Duodenal mucosa (tissue), 2 donors: ENCODE measurements around the gene GLRA3.
"Not testable (repeated sequence)": the region's sequence is repeated elsewhere in the genome, so short reads cannot be mapped to it uniquely, and the experiment has no call there.

ENCODE experiments used
- H3K27ac ChIP-seq: one replicate; pipeline ENCODE4 v1.7.0; 2013; ENCODE audit warnings: low read depth, low read length
- H3K27me3 ChIP-seq, 2 donors: one replicate each; pipeline ENCODE4 v1.7.0; 2013; ENCODE audit warnings: low read length in 2 of 2, control low read depth in 1 of 2; ENCODE audit not compliant: insufficient read depth in 2 of 2, control insufficient read depth in 1 of 2
- H3K36me3 ChIP-seq, 2 donors: one replicate each; pipeline ENCODE4 v1.7.0; 2013; ENCODE audit warnings: low read length in 2 of 2, control low read depth in 1 of 2; ENCODE audit not compliant: insufficient read depth in 2 of 2, control insufficient read depth in 1 of 2
- H3K4me1 ChIP-seq, 2 donors: one replicate each; pipeline ENCODE4 v1.7.0; 2013; ENCODE audit warnings: low read length in 2 of 2, control low read depth in 1 of 2; ENCODE audit not compliant: insufficient read depth in 2 of 2, control insufficient read depth in 1 of 2
- H3K4me3 ChIP-seq, 2 donors: one replicate each; pipeline ENCODE4 v1.7.0; 2013; ENCODE audit warnings: low read length in 2 of 2, low read depth in 1 of 2
- H3K9ac ChIP-seq, 2 donors: one replicate each; pipeline ENCODE4 v1.7.0; 2013; ENCODE audit warnings: low read length in 2 of 2, low read depth in 1 of 2
- H3K9me3 ChIP-seq, 2 donors: one replicate each; pipeline ENCODE4 v1.7.0; 2013; ENCODE audit warnings: low read length in 2 of 2, control low read depth in 1 of 2; ENCODE audit not compliant: control insufficient read depth in 1 of 2

Gene GLRA3

DNA sequence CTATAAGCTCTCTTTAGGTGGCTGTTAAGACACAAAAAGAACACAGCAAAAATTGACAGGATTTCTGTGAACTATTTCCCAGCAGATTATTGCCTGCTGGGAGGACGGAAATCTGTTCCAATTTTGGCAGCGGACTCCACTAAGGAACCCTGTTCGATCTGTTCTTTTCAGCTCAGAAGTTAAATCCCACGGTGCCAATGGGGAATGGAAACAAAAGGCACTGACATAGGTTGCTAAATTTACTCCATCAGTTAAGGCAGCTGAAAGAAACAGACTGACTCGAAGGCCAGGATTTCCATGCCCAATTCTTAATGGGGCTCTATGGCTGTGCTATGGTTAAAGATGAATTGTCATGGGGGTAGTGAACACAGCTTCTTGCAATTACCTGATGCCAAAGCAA is 180.2 kb downstream of the GLRA3 start:
- Histone ChIP-seq H3K9ac (no peak overlapping the region), H3K9me3 (no peaks in the 10 kb centered on the region), H3K27me3 (no peaks in the 10 kb centered on the region), H3K27ac (no peak overlapping the region), H3K36me3 (no peaks in the 10 kb centered on the region), H3K4me3 (no peak overlapping the region), H3K4me1 (no peaks in the 10 kb centered on the region)

DNA sequence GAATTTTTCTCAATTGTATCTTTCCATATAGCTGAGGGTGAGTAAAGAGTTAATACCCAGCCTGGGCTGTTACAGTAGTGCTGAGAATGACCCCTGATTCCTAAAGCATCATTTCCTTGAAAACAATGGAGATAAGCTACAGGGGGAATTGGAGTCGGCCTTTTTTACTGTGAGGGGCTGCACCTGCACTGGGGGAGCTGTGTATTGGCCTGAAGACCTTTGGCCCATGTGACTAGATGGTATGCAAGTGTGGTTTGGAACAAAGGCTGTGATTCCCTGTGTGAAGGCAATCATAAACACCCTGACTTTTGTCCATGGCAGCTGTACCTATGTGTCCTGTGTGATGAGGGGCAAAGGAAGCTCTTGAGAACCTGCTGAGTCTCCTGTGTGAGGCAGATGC is 182.7 kb downstream of the GLRA3 start:
- Histone ChIP-seq H3K9me3 (no peaks in the 10 kb centered on the region), H3K9ac (no peak overlapping the region), H3K4me3 (no peak overlapping the region), H3K27me3 (peaks cover 0 to 3% of the 10 kb centered on the region in 2 donors), H3K4me1 (no peaks in the 10 kb centered on the region), H3K36me3 (no peaks in the 10 kb centered on the region), H3K27ac (no peak overlapping the region)

DNA sequence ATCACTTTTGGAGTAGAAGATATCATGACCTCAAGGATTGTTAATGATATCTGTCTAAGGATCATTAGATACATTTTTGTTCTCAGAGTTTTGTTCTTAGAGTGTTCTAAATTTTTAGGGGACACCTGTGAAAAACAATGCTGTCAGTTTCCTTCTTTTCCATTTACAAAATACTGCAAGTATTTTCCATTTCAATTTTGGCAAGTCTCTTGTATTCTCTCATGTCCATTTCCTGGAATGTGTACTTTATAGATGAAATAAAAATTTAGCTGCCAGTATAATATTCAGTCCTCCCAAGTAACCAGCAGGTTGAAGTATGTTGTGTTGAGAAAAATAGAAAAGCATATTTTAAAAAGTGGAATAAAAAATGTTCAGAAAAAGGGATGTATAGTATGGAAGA is 188.9 kb downstream of the GLRA3 start:
- no peaks in the 10 kb centered on the region for H3K4me1 ChIP-seq
- H3K9me3 ChIP-seq, result no peaks in the 10 kb centered on the region
- peaks cover 0 to 5% of the 10 kb centered on the region in 2 donors for H3K27me3 ChIP-seq
- no peaks in the 10 kb centered on the region for H3K36me3 ChIP-seq
- no peak overlapping the region for H3K4me3 ChIP-seq
- H3K27ac ChIP-seq, result no peak overlapping the region
- no peak overlapping the region for H3K9ac ChIP-seq

DNA sequence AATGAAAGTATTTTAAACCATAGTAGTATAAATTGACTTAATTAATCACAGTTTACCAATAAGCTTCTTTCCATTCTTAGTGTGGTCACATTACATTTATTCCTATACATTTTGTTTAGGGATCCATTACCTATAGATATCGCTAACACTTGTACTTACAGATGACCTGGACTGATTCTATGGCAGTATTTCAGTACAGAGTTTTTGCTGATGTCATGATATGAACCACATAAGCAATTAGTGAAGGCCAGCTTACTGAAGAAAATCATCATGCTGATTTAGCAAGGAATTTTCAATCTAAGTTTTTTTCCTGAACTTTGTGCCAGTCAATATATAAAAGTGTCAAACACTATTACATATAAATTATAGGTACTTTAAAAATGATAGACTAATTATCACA is 193.3 kb downstream of the GLRA3 start:
- H3K4me1 ChIP-seq, result peaks cover 0 to 8% of the 10 kb centered on the region in 2 donors
- H3K27ac ChIP-seq, result no peak overlapping the region
- H3K9ac ChIP-seq, result no peak overlapping the region
- H3K9me3 ChIP-seq, result no peaks in the 10 kb centered on the region
- H3K4me3 ChIP-seq, result no peak overlapping the region
- no peaks in the 10 kb centered on the region for H3K36me3 ChIP-seq
- H3K27me3 ChIP-seq, result no peaks in the 10 kb centered on the region

DNA sequence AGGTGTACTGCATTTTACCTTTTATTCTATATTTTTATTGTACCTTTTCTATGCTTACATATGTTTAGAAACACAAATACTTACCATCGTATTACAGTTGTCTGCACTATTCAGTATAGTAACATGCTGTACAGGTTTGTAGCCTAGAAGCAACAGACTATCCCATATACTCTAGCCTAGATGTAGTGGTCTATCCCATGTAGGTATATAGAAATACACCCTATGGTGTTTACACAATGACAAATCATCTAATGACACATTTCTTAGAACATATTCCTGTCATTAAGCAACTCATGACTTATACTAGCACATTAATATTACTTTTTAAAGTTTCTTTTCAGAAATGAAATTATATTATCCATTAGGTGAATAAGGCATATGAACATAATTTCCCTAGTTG is 195.6 kb downstream of the GLRA3 start:
- H3K27ac ChIP-seq, result no peak overlapping the region
- H3K9me3 ChIP-seq, result no peaks in the 10 kb centered on the region
- H3K27me3 ChIP-seq, result no peaks in the 10 kb centered on the region
- no peak overlapping the region for H3K9ac ChIP-seq
- peaks cover 0 to 12% of the 10 kb centered on the region in 2 donors for H3K4me1 ChIP-seq
- no peaks in the 10 kb centered on the region for H3K36me3 ChIP-seq
- H3K4me3 ChIP-seq, result no peak overlapping the region

DNA sequence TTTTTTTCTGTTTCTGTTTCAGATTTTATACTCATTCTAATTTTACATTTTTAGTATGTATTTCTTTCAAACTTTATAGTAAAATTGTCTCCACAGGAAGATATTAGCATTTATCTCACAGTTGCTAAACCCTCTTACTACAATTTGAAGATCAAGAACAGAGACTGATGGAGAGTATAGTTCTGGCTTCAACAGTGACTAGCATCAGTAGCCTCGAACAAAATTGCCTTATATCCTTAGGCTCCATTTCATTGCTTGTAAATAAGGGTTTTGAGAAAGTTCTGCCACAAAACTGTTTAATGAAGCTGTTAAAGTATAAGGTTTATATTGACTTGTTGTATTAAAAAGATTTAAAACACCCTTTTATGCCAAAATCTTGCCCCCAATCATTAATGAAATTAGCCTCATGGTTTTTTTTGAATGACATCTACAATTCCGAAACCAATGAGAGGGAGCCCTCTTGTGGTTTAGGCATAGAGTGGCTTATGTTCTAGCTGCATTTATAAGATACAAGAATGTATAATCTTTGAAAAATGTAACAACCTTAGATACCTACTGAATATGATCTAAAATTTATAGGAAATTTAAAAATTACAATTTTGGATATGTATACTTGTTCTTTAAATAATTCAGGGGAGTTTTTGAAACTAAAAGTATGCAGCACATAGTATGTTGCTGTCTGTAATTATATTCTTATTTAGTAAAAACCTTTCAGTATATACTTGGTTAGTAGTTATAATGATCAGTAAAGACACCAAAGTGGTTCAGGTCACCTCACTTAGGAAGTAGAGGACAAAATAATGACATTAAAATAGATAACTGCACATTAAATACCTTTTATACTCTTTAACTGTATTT is 196.9 kb downstream of the GLRA3 start:
- Histone ChIP-seq H3K9ac (no peak overlapping the region), H3K27ac (no peak overlapping the region), H3K36me3 (no peaks in the 10 kb centered on the region), H3K27me3 (no peaks in the 10 kb centered on the region), H3K4me1 (peaks cover 6 to 16% of the 10 kb centered on the region in 2 donors), H3K9me3 (no peaks in the 10 kb centered on the region), H3K4me3 (no peak overlapping the region)

DNA sequence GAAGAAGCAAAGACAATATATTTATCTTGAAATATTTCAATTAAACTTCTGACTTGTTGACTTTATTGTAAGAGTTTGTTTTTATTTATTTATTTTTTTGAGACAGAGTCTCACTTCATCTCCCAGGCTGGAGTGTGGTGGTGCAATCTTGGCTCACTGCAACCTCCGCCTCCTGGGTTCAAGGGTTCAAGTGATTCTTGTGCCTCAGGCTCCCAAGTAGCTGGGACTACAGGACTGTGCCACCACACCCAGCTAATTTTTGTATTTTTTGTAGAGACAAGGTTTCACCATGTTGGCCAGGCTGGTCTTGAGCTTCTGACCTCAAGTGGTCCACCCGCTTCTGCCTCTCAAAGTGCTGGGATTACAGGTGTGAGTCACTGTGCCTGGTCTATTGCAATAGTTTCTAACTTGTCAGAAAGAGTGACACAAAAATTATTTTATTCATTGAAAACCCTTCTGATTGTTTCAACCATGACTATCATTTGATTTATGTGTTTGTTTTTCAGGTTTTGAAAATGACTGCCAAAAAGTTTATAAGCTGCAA is 199.1 kb downstream of the GLRA3 start:
- not testable (repeated sequence) for H3K4me3 ChIP-seq, H3K9ac ChIP-seq, H3K27ac ChIP-seq, H3K9me3 ChIP-seq, H3K36me3 ChIP-seq, H3K27me3 ChIP-seq
- H3K4me1 ChIP-seq, result peaks cover 7 to 31% of the 10 kb centered on the region in 2 donors

DNA sequence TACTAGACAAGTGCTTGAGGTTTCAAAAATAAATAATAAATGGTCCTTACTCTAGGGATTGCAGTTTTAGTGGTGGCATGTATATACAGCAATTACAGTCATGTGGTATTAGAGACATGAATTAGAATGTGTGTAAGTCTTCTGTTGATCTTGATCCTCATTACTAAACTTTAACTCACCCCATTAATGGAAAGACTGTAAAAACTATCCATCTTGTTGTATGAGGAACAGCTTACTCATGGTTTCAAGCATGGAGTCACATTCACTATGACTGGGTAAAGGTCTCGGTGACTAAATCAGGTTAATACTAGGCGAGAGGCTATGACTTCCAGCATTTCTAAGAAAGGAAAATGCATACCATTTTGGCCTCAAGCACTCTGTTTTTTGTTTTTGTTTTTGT is 199.8 kb downstream of the GLRA3 start:
- Histone ChIP-seq H3K9ac (no peak overlapping the region), H3K9me3 (no peaks in the 10 kb centered on the region), H3K4me3 (no peak overlapping the region), H3K4me1 (peaks cover 7 to 31% of the 10 kb centered on the region in 2 donors), H3K27me3 (no peaks in the 10 kb centered on the region), H3K27ac (no peak overlapping the region), H3K36me3 (no peaks in the 10 kb centered on the region)

DNA sequence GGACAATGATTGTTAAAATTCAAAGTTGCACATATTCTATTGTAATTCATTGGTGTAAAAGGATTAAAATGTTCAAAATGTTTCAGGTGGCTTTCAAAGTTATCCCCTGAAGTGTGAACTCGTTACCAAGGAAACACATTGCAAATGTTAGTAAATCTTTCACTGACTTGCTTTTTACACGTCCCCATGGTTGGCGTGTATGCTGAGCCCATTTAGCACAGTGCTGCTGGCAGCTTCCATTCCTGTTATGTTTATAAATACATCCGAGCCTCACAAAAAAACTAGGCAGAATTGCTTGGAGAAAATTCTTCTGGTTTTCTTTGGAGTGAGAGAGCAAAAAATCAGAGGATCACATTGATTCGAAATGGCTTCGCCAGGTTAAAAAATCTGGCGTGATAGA is 200.9 kb downstream of the GLRA3 start:
- Histone ChIP-seq H3K9me3 (no peaks in the 10 kb centered on the region), H3K36me3 (no peaks in the 10 kb centered on the region), H3K4me3 (no peak overlapping the region), H3K27ac (no peak overlapping the region), H3K9ac (no peak overlapping the region), H3K27me3 (no peaks in the 10 kb centered on the region), H3K4me1 (peaks cover 7 to 31% of the 10 kb centered on the region in 2 donors)

DNA sequence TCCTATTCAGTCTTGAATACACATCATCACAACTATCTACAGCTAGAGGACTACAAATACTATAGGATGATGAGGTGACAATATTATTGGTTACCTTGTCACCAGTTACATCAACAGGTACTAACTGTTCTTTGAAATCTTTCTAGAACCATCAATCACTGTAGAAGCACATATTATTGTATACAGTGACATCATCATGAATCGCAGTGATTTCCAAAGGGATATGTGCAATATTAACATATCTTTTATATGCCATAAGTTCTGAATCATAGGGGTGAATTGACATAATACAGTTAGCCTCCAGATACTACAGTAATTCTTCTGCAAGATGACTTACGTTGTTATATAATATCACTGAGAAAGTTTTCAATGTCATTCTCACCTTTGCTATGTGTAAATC is 201.6 kb downstream of the GLRA3 start:
- Histone ChIP-seq H3K36me3 (no peaks in the 10 kb centered on the region), H3K27ac (no peak overlapping the region), H3K4me3 (no peak overlapping the region), H3K9ac (no peak overlapping the region), H3K27me3 (no peaks in the 10 kb centered on the region), H3K4me1 (peaks cover 7 to 31% of the 10 kb centered on the region in 2 donors), H3K9me3 (no peaks in the 10 kb centered on the region)
